Ecto neural progenitor cell (in vitro differentiated cells): ENCODE measurements around the gene PMS1.
A peak's percentile ranks its signal among the peaks of the same experiment; 100 is the strongest.
"Not testable (repeated sequence)": the region's sequence is repeated elsewhere in the genome, so short reads cannot be mapped to it uniquely, and the experiment has no call there.

Experiments used
- DNase-seq: peaks from one replicate; pipeline ENCODE4 v3.0.0-alpha.2; 2018; ENCODE audit warnings: low spot score

Gene PMS1

DNA sequence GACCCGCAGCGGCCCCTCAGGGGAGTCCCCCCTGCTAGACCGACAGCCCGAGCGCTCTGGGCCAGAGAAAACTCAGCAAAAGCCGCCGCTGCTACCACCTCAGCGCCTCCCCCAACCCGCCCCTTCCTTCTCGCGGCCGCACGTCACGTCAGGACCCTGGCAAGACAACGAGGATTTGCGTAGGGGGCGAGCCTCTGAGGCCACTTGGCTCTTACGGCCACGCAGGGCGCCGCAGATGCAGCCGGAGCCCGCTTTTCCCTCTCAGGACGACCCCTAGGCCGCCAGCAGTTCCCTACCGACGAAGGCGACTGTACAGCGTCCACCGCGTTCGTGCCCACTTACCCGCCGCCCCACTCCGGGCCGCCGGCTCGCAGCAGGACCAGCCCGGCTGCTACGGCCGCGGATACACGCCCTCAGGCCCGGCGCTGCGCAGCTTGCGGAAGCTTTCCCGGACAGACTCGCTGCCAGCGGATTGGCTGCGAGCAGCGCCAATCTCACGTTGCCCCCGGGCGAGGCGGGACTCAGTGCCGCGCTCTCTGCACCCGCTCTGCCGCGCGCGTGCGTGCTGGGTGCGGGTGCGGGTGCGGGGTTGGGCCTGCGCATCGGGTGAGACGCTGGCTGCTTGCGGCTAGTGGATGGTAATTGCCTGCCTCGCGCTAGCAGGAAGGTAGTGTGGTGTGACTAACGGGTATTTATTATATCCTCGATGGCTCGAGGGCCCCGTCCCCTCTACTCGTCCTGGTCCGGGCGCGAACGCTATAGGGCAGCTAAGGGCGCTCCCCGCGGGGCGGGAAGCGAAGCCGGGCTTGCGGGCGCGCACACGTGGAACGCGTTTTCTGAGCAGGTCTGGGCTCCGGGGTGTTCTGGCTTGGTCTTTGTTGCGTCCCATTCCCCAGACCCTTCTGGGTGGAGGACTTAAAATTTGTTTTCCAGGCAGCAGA lies at the start of gene PMS1, which contains the start of gene ORMDL1:
TSS of gene PMS1 (plus strand) at position 524 of the 941 bp plus-strand sequence. CDS start 7,360 bp downstream, outside the sequence.
TSS of gene ORMDL1 (minus strand) at position 413 of the 941 bp plus-strand sequence. CDS start 1,744 bp downstream, outside the sequence.
- peak; percentile 97 for DNase-seq

DNA sequence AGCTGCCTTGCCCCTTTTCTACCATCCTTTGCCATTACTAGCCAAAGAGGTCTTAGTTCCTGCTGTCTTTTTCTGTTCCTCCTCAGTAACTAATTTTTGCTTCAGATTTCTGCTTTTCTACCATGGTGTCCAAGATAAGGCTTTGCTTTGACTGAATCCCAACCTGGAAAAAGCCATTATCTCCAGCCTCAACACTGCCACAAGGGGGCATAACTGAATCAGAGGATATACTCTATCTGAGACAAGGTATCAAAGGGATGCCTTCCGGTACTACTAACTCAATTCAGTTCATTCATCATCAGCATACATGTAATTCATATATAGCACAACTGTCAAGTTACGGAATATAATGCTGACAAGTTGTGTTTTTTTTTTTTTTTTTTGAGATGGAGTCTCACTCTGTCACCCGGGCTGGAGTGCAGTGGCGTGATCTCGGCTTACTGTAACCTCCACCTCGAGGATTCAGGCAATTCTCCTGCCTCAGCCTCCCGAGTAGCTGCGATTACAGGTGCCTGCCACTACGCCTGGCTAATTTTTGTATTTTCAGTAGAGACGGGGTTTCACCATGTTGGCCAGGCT lies 33.1 kb upstream of the PMS1 start:
- DNase-seq: no peak

DNA sequence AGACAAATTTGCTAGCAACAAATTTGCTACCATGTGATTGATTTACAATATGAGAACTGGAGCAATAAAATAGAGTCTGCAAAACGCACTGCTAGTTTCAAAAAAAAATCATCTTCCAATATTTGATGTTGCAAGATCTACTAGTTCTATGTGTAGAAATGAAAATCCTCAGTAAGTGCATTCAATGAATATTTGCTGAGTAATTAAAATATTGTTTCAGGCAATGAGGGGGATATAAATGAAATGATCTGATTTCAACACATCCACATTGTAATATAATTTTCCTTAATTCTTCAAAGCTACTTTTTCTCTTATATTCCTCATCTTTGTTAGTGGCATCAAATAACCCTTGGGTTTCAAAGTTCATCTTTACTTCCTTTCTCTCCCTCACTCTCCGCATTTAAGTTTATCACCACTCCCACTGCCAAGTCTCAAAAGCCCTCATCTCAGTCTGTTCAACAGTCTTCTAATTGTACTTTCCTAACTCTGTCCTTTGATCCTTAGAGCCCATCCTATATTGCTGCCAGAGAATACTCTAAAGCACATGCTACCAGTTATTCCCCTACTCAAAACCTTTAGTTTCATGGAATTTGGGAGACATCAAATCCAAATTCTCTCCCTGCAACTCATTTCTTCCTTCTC lies 27.8 kb upstream of the PMS1 start:
- DNase-seq: no peak

DNA sequence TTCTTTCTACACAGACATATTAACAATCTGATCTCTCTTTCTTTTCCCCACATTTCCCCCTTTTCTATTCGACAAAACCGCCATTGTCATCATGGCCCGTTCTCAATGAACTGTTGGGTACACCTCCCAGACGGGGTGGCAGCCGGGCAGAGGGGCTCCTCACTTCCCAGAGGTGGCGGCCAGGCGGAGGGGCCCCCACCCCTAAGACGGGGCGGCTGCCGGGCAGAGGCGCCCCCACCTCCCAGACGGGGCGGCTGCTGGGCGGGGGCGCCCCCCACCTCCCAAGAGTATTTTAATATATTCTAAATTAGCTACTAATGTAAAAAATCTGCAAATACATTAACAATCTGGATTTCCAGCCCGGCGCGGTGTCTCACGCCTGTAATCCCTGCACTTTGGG lies 24.1 kb upstream of the PMS1 start:
- not testable (repeated sequence) for DNase-seq

DNA sequence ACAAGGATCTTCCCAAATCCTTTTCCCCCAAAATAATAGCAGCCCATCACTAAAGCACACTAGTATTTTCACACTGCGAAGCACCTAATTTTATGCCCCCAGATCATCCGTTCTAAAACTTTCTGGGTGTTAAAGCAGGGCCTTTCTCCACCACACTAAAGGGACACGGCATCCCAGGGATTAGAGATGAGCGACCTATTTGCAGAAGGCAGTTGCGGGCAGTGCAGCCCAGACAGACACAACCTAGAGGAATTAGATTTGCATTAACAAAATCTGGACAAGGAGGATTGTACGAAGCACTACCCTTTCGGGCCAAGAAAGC lies 22.1 kb upstream of the PMS1 start:
- no peak for DNase-seq

DNA sequence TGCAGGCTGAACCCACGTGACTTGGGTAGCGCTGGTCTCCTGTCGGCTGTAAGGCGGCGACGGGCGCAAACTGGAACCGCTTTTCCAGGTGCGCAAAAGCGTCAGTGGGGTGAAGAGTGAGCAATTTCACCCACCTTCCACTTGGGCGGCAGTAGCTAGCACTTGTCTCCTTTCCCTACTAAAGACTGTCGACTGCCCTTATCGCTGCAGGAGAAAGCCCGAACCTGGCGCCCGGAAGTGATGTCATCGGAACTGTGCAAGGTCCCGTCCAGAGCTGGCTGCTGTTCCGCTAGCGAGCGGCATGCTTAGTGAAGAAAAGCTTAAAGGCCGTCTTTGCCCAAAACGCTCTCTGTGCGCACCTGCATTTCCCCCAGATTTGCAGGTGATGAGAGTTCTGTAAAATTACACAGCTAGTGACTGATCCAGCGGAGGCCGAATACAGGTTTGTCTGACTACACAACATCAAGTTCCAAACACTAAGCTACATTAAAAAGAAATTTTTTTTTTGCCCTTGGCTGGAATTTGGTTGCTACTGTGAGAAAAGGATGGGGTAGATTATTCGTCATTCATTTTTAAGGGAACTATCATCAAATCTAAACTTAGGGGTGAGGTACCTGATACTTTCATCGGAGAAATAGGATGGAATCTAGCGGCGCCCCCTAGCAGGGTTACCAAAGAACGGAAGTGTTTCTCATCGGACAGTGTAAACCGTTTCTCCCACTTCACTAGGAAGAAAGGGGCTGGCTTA lies 21.5 kb upstream of the PMS1 start, which contains the start of gene OSGEPL1:
TSS of gene OSGEPL1 (minus strand) at position 242 of the 748 bp plus-strand sequence. CDS start 1,152 bp downstream, outside the sequence.
- peak; percentile 90 for DNase-seq

DNA sequence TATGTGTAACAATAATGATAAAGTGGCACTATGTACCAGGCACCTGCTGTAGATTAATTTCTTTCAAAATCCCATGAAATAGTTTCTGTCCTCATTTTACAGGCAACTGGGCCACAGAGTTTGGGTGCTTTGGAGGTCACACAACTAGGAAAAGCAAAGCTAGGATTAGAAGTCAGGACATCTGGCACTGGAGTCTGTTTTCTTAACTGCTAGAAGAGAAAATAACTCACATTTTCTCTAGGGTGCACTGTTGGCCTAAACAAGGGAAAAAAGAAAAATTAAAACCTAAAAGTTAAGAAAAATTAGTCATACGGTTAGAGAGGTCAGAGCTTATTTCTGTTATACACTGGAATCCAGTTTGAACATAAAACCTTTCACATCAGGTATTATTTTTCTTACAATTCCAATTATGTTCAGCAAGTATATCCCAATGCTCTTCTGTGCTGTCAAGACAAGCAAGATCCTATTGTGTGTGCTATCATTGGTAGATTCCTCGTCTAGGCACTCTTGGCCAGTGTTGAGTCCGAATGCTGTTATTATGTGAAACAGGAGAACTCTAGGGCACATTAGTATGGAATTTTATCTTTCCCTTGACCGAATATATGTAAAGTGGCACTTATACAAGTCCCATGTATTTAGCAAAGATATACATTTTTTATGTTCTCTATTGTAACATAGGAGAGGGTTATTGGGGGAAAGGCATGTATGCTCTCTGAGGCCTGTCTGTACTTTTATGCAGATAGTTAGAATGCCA lies 20.2 kb upstream of the PMS1 start:
- no peak for DNase-seq

DNA sequence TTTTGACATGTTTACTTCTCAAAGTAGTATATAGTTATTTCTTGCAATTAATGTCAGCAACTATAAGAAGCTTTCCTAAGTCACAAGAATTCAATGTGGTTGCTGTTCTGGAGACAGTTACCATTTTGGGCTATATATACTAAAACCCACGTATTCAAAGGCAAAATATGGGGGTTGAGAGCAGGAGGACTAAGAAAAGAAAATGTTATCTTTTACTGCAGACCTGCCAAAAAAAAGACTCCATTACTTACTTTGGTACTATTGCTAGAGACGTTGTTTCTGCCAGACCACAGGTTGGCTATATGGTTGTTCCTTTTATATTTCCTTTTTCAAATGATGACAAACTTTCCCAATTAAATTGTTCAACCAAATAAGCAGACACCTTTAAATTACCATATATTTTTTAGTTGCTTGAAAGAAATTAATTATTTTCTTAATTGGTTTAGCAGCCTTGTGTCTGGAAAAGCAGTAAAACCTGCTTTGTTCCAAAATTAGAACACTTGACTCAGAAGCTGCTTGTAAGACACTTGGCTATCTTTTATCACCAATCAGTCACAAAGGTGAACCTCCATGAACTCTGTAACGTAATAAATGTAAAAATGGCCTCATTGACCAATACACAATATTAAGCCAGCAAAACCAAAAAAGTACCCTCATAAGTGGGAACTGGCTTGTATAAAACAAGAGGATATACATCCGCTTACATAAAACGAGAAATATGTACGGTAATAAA lies 13.5 kb upstream of the PMS1 start:
- DNase-seq: no peak

DNA sequence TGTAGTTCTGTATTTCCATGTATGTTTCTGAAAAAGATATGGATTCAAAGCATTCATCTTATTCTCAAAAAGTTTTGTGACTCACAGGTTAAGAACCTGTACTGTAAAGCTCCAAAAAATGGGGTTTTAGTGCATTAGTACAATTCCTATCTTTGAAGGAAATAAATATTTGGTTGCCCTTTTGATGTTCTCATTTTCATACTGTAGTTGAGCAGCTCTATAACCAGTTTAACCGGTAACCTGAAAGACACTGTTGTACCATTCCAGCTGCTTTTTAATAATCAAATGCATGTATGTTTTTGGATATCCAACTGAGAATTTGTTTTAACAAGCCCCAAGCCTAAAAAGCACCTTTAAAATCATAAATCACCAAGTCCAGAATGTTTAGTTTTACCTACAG lies 12.0 kb upstream of the PMS1 start:
- DNase-seq: no peak

DNA sequence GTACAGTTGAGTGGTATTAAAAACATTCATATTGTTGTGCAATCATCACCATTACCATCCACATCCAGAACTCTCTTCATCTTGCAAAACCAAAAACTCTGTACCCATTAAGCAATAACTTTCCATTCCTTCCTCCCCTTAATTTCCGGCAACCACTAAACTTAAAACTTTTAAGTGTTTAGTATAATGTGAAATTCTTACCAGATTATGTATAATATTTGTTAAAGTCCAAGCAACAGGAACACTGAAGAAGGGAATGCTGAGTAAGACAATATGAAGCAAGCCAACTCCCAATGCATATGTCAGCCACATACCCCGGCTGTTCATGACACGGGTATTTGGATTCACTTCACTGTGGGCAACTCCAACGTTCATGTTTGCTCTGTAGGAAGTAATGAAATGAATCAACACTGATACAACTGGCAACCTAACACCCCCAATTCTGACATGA lies 2.0 kb upstream of the PMS1 start:
- DNase-seq: no peak

DNA sequence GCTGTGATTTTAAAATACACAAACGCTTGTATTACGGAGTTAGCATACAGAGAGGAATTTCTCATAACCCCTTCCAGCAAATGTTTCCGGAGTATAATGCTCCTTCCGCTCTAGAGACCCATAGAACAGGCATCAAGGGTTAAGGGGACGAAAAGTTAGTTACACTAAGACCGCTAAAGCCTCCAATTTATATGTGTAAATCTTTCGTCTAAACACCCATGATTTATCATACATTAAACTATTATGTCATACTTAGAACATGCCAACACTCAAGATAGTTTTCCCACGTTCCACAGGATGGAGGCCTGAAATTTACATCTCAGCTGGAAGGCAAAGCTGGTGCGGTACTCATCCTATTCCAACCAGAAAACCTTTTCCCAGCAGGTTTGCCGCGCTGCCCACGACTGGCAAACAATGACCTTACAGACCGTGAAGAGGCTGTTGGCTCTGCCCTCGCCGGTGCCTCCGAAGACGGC lies 761 bp upstream of the PMS1 start:
- no peak for DNase-seq

DNA sequence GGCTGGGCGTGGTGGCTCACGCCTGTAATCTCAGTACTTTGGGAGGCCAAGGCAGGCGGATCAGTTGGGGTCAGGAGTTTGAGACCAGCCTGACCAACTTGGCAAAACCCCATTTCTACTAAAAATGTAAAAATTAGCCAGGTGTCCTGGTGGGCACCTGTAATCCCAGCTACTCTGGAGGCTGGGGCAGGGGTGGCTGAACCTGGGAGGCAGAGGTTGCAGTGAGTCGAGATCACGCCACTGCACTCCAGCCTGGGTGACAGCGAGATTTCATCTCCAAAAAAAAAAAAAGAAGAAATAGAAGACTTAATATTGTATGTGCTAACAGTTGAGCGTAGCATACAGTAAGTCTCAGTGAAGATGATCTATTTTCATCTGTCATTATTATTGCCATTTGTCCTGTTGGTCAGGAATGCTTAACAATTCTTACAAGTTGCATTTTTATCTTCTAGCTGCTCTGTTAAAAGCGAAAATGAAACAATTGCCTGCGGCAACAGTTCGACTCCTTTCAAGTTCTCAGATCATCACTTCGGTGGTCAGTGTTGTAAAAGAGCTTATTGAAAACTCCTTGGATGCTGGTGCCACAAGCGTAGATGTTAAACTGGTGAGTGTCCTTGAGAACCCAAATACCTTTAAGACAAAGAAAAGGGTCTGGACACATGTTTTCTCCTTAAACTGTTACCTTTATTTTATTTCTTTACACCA lies 7.2 kb downstream of the PMS1 start:
- no peak for DNase-seq

DNA sequence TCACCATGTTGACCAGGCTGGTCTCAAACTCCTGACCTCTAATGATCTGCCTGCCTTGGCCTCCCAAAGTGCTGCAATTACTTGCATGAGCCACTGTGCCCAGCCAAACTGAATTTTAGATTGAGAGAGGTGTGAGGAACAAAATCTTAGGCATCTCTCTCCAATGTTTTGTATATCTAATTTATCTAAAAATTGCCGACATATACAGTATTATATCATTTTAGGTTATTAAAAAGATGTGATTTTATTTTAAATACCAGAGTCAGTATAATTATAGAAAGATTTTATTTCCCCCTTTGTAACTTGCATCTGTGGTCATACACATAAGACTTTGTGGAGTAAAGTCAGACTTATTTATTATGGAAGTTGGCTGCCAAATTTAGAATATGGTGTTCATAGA lies 10.1 kb downstream of the PMS1 start:
- no peak for DNase-seq

DNA sequence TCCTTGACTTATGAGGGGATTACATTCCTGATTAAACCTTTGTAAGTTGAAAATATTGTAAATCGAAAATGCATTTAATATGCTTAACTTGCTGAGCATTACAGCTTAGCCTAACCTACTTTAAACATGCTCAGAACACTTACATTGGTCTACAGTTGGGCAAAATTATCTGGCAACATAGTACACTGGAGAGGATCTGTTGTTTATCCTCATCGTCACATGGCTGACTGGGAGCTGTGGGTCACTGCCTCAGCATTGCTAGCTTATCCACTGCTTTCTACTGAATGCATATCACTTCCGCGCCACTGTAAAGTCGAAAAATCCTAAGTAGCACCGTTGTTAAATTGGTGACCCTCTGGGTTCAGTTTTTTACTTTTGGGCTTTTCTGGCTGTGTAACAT lies 13.7 kb downstream of the PMS1 start:
- no peak for DNase-seq

DNA sequence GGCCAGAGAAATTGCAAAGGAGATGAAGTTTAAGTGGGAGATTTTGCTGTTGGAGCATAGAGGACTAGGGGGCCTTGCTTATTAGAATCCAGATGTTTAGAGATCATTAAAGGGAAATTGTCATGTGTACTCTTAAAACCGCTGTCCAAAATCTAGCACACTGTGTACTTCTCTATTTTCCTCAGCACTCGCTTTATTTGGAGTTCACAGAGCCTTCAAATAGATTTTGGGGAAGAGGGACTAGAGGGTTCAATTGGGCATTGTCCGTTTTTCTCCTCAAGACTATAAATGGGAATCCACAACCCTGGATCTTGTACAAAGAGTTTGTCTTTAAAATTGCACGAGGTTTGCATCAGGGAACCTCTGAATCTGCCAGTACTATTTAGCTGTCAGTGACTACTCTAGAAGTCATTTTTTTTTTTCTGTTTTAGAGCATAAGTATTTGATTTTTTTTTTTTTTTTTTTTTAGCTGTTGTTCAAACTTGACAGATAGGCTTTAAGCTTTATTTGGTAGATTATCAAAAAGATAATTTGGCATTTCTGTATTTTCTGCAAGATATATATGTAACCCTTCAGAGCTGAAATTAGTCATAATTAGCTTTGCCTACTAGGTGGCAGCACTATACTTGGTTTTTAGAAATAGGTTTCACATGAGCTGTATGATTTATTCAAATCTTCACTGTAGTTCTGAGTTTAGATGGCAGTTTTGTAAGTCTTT lies 14.2 kb downstream of the PMS1 start:
- no peak for DNase-seq

DNA sequence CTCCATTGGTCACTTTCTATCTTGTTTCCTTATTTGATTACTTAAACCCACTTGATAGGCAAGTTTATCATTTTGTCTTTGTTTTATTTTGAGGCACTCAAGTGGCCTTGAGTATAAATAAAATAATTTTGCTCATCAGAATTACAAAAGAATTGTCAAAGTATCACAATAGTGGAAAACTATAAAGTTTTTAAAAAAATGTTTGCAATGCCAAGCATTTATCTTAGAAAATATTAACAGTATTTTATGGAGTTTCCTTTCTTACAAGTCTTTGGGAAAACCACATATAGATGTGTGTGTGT lies 14.7 kb downstream of the PMS1 start:
- no peak for DNase-seq

DNA sequence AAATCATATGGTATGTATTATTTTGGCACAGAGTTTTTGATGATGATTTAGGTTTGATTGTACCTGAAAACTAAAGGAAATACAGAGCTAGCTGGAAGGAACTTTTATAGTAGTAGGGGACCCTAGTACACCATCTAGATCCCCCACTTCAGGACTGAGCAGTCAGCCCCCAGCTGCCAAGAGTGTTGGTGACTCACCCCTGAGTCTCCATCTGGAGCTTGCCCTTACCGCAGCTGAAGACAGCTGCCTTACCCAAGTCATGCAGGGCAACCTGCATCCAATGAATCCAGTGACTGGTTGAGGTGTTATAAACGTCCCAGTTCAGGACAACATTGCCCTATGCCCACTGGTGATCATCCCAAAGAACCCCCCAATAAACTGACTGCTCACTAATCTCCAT lies 15.3 kb downstream of the PMS1 start:
- DNase-seq: no peak

DNA sequence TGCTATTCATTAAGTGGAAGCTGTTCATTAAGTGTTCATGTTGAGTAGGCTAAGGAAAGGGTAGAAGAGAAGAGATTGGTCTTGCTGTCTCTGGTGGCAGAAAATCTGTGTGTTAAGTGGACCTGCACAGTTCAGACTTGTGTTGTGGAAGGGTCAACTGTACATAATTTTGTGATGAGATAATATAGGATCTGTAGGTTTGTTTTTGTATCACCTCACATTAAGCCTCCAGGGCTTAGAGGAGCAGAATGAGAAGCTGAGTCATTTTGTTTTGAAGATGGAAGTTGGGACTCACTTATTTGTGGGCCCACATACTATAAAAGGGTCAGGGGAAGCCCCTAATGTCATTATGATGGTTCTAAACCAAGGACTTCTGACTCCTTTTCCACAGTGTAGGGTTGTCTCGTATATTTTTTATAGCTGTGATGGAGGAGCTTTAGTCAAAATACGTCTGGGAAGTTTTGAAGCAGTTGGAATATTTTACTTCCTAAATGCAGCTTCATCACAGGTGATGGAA lies 18.2 kb downstream of the PMS1 start:
- DNase-seq: no peak

DNA sequence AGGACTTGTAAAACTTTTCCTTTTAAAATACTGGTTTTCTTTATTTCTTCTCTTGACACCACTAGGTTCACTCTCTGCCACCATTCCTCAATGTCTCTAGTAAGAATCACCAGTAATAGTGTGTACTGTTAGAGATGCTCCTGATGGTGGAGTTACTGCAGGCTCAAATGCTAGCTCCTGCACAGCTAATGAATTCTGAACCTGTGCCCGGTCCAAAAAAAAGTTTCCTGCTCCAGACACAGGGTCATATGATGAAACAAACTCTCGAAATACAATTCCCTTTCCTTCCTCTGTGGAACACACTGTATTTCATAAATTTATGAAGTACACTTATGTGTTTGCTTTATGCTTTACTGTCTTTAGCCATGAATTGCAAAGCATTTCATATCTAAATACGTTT lies 19.2 kb downstream of the PMS1 start:
- DNase-seq: no peak
